ENCODE results near the gene NREP. TPM values are rescaled to one million over a fixed set of nuclear protein-coding genes. Genes with fewer than 3 reads are reported as not detected.

The NREP gene, protein sequence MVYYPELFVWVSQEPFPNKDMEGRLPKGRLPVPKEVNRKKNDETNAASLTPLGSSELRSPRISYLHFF
- total RNA-seq: 12.6 and 14.7 TPM in 2 replicates

DNA sequence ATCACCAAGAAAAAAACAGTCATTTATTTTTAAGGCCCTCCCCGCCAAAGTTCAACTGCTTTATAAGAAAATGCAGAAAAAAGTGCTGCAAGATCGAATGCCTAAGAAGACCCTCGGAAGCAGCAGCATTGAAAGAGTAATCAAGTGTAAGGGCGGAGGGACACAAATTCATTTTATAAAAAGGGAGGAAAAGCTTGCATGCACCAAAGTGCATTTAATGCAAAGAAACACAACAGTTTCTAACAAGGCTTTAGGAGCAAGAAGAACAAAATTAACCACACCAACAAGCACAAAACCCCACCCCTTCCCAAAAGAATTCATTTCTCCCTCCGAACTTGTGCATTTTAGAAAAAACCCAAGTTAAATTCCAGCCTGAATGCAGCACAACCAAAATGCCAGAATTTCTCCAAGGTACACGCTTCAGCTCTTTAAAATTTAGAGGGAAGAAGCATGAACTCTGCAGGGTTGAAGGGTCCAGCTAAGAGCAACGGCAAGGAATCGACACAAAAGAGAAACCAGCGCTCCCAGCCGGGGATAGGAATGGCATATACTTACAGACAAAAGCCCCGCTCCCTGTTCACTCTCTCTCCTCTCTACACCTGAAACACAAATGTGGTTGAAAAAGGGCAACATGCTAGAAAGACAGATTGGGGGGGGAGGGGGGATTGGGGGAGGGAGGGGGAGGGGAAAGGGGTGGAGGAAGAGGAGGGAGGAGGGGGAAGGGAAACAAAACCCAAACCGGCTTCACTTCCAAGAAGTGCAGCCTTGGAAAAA, at the start of gene NREP:
Gene NREP, minus strand, starts transcription at position 614 of the 774 bp plus-strand sequence. CDS start 1,422 bp downstream, outside the sequence.
- ChIA-PET CTCF (interaction anchor here (1.7 kb wide), 1 partner anchor 15 kb away, joined by 4 read pairs; no protein-coding TSS in a partner anchor), POLR2A (interaction anchor here (0.6 to 2.1 kb wide), 9 partner anchors 10 to 533 kb away, joined by 3 to 16 read pairs (median 11); partner anchors contain the start of gene STARD4)
- Mint-ChIP-seq H3K27me3 (no peaks in the 10 kb centered on the region), H3K4me3 (peak within 1 kb of the TSS; percentile 88), H3K4me1 (peaks cover 23% of the 10 kb centered on the region), H3K9me3 (no peaks in the 10 kb centered on the region), H3K36me3 (ENCODE audit: low read depth) (no peaks in the 10 kb centered on the region), H3K27ac (peak within 1 kb of the TSS; percentile 91)
- intact Hi-C loops (cut with micrococcal nuclease): loop anchor here (1.0 to 10.0 kb wide), 11 partner anchors 196 to 1108 kb away; partner anchors contain the start of genes CAMK4, SRP19 and STARD4
- ATAC-seq (ENCODE audit: low read depth) (no peak), DNase-seq (no peak)
- TF ChIP-seq, protein P1, sequence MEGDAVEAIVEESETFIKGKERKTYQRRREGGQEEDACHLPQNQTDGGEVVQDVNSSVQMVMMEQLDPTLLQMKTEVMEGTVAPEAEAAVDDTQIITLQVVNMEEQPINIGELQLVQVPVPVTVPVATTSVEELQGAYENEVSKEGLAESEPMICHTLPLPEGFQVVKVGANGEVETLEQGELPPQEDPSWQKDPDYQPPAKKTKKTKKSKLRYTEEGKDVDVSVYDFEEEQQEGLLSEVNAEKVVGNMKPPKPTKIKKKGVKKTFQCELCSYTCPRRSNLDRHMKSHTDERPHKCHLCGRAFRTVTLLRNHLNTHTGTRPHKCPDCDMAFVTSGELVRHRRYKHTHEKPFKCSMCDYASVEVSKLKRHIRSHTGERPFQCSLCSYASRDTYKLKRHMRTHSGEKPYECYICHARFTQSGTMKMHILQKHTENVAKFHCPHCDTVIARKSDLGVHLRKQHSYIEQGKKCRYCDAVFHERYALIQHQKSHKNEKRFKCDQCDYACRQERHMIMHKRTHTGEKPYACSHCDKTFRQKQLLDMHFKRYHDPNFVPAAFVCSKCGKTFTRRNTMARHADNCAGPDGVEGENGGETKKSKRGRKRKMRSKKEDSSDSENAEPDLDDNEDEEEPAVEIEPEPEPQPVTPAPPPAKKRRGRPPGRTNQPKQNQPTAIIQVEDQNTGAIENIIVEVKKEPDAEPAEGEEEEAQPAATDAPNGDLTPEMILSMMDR (IDR thresholded peaks at IDR 0.05): no peak

DNA sequence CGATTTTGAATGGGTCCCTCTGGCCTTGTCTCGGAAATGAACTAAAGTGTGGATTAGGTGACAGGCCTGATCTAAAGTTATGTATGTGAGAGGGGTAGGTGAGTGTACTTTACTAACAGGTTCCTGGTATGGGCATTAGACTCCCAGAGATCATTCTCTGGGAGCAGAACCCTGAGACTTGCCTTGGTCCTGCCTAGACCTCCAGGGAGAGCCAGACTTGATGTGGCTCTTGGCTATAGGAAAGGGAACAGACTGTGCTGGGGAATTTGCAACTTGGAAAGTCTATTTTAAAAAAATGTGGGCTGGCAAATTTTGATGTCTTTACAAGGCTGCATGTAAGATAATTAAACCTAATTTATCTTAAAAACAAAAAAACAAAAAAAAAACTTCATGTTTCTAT, 49.8 kb upstream of the NREP start:
- Mint-ChIP-seq H3K9me3 (no peaks in the 10 kb centered on the region), H3K27ac (no peak overlapping the region), H3K4me3 (no peak overlapping the region), H3K36me3 (ENCODE audit: low read depth) (no peaks in the 10 kb centered on the region), H3K27me3 (no peaks in the 10 kb centered on the region), H3K4me1 (no peaks in the 10 kb centered on the region)
- TF ChIP-seq, protein P1 (IDR thresholded peaks at IDR 0.05): no peak
- ATAC-seq (ENCODE audit: low read depth) (no peak), DNase-seq (no peak)
- POLR2A ChIA-PET: no interaction called here
- CTCF ChIA-PET: no interaction called here
- intact Hi-C loops (cut with micrococcal nuclease): no loop called here

DNA sequence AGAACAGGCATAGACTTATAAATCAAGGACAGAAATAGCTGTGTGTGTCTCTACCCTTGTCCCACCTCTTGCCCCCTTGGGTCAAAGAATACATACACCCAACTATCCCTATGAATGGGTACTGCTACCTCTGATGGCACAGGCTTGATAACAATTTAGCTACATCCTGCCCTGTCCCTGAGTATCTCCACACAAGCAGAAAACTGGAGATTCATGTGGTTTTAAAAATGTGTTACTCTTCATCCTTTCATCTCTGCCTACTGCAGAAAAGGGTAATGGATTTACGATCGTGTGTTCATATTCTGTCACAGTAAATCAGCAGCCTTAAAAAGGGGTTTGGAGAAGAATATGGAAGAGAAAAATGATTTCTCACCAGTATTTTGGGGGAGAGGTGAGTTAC, 49.2 kb upstream of the NREP start:
- H3K27ac Mint-ChIP-seq: no peak overlapping the region
- TF ChIP-seq, protein P1 (IDR thresholded peaks at IDR 0.05): no peak
- CTCF ChIA-PET: no interaction called here
- POLR2A ChIA-PET: interaction anchor here (0.5 kb wide), 1 partner anchor 19 kb away, joined by 4 read pairs; no protein-coding TSS in a partner anchor
- no peaks in the 10 kb centered on the region for H3K4me1 Mint-ChIP-seq
- no peak for ATAC-seq (ENCODE audit: low read depth)
- H3K9me3 Mint-ChIP-seq: no peaks in the 10 kb centered on the region
- no peaks in the 10 kb centered on the region for H3K36me3 Mint-ChIP-seq (ENCODE audit: low read depth)
- H3K27me3 Mint-ChIP-seq: no peaks in the 10 kb centered on the region
- intact Hi-C loops (cut with micrococcal nuclease): no loop called here
- no peak overlapping the region for H3K4me3 Mint-ChIP-seq
- DNase-seq: no peak

DNA sequence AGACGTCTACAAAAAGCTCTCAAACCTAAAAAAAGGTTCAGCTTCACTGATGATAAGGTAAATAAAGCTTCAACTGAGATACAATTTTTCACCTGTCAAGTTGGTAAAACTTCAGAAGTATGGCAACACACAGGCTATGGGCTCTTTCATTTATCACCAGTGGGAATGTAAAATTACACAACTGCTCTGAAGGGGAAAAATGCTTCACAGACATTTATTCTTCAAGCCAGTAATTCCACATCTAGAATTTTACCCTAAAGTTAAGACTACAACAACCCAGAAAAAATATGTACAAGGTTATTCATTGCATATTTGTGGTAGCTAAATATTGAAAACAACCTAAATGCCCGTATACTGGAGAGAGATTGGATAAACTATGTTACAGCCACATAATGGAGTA, 48.1 kb upstream of the NREP start:
- Mint-ChIP-seq H3K27ac (no peak overlapping the region), H3K4me3 (no peak overlapping the region), H3K4me1 (no peaks in the 10 kb centered on the region), H3K9me3 (no peaks in the 10 kb centered on the region), H3K27me3 (no peaks in the 10 kb centered on the region), H3K36me3 (ENCODE audit: low read depth) (no peaks in the 10 kb centered on the region)
- ATAC-seq (ENCODE audit: low read depth) (no peak), DNase-seq (no peak)
- TF ChIP-seq, protein P1 (IDR thresholded peaks at IDR 0.05): no peak
- intact Hi-C loops (cut with micrococcal nuclease): no loop called here
- POLR2A ChIA-PET: no interaction called here
- CTCF ChIA-PET: no interaction called here

DNA sequence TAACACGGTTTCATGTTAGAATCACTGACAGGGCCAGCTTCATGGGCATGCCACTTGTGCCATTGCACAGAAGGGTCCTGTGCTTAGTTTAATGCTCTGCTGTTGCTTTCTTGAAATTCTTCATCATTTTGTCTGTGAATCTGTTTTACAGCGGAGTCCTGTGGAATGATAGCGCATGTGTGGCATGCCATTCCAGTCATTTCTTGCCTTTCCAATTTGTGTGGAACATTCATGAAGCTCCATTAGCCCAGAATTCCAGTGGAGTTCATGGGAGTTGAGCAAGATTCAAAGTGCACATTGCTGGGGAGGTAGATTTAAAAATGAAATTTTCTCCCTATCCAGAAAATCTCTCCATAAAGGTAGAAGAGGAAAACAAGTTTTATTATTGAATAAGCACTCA, 43.4 kb upstream of the NREP start:
- intact Hi-C loops (cut with micrococcal nuclease): no loop called here
- H3K9me3 Mint-ChIP-seq: peaks cover 2% of the 10 kb centered on the region
- H3K4me3 Mint-ChIP-seq: no peak overlapping the region
- no peak for ATAC-seq (ENCODE audit: low read depth)
- ChIA-PET CTCF (no interaction called here), POLR2A (no interaction called here)
- no peaks in the 10 kb centered on the region for H3K27me3 Mint-ChIP-seq
- H3K27ac Mint-ChIP-seq: no peak overlapping the region
- no peak for DNase-seq
- H3K4me1 Mint-ChIP-seq: no peaks in the 10 kb centered on the region
- TF ChIP-seq, protein P1 (IDR thresholded peaks at IDR 0.05): no peak
- no peaks in the 10 kb centered on the region for H3K36me3 Mint-ChIP-seq (ENCODE audit: low read depth)

All from activated B cell treated with CpG ODN at 0.5 μM for 24 hours (primary cell).